Measurements from ENCODE around the gene ATL3. TPM values are rescaled to one million over a fixed set of nuclear protein-coding genes. Genes with fewer than 3 reads are reported as not detected.
"Not testable (repeated sequence)": the region's sequence is repeated elsewhere in the genome, so short reads cannot be mapped to it uniquely, and the experiment has no call there.

ATL3 gene
- total RNA-seq, 3 donors from 2014 or later (not counting 1 experiment from before 2014, with no cell fraction given), result 35.7 to 46.8 (median 41.6) TPM

DNA sequence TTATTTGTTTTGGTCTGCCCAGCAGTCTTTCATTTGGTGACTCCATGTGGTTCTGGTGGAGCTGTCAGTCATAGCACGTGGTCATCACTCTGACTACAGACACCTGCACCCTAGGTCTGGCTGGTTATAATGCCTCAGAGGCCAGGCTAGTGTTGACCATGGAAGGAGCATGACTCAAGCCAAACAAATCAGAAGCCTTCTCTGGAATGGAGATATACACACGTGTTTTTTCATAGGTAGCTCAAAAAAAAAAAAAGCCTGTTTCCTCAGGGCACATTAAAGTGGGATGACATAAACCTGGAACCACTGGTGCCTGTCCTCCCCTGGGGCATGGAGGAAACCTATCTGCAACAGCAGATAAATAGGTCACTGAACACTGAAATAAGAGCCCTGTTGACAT is 48.9 kb downstream of the ATL3 start:
- Histone ChIP-seq H3K36me3 (ENCODE audit: control insufficient read depth, insufficient read depth, low read length) (no peaks in the 10 kb centered on the region), H3K27ac (ENCODE audit: low read length) (no peak overlapping the region), H3K4me3 (ENCODE audit: low read length) (no peak overlapping the region), H3K4me1 (ENCODE audit: control insufficient read depth, insufficient read depth, low read length) (peaks cover 17% of the 10 kb centered on the region), H3K9me3 (ENCODE audit: control insufficient read depth, insufficient read depth, low read length) (no peaks in the 10 kb centered on the region), H3K27me3 (ENCODE audit: control insufficient read depth, insufficient read depth, low read length) (no peaks in the 10 kb centered on the region)
- ATAC-seq (no peak), DNase-seq (no peak)
- H3K36me3 Mint-ChIP-seq, result no peaks in the 10 kb centered on the region
- no peaks in the 10 kb centered on the region for H3K27me3 Mint-ChIP-seq (ENCODE audit: low read depth in 2 of 2)
- no peaks in the 10 kb centered on the region for H3K9me3 Mint-ChIP-seq
- peaks cover 10 to 18% of the 10 kb centered on the region in 2 donors for H3K4me1 Mint-ChIP-seq
- H3K27ac Mint-ChIP-seq, result peak overlapping the region in 1 of 2 donors; percentile 2
- intact Hi-C loops (cut with micrococcal nuclease), result no loop called here
- 58% methylated on average over 2 of the region's 2 CpGs for WGBS (ENCODE audit: insufficient coverage)
- H3K4me3 Mint-ChIP-seq, result no peak overlapping the region
- no peak for TF ChIP-seq CTCF (IDR thresholded peaks at IDR 0.05)

- Mint-ChIP-seq H3K4me1 (peaks cover 10 to 18% of the 10 kb centered on the region in 2 donors), H3K9me3 (no peaks in the 10 kb centered on the region), H3K27me3 (ENCODE audit: low read depth in 2 of 2) (no peaks in the 10 kb centered on the region), H3K4me3 (peak overlapping the region; percentile 49), H3K36me3 (no peaks in the 10 kb centered on the region), H3K27ac (peak overlapping the region; percentile 69 to 83)
- H3K27me3 ChIP-seq (ENCODE audit: control insufficient read depth, insufficient read depth, low read length), result no peaks in the 10 kb centered on the region
- DNase-seq (peak in 1 of 2 donors; percentile 19), ATAC-seq (peak in 2 of 3 donors; percentile 55 to 58)
- no peaks in the 10 kb centered on the region for H3K9me3 ChIP-seq (ENCODE audit: control insufficient read depth, insufficient read depth, low read length)
- TF ChIP-seq CTCF (IDR thresholded peaks at IDR 0.05), result no peak
- H3K4me3 ChIP-seq (ENCODE audit: low read length), result no peak overlapping the region
- peaks cover 17% of the 10 kb centered on the region for H3K4me1 ChIP-seq (ENCODE audit: control insufficient read depth, insufficient read depth, low read length)
- intact Hi-C loops (cut with micrococcal nuclease), result no loop called here
- no peaks in the 10 kb centered on the region for H3K36me3 ChIP-seq (ENCODE audit: control insufficient read depth, insufficient read depth, low read length)
- peak overlapping the region; percentile 26 for H3K27ac ChIP-seq (ENCODE audit: low read length)
- 57% methylated on average over 1 of the region's 1 CpG for WGBS (ENCODE audit: insufficient coverage)
Observed at GRCh38 chr11:63621071-63621470, 50.1 kb downstream of the ATL3 start.

GRCh38 chr11:63619967-63620366 is 51.2 kb downstream of the ATL3 start:
- Mint-ChIP-seq H3K4me1 (peaks cover 10 to 18% of the 10 kb centered on the region in 2 donors), H3K36me3 (no peaks in the 10 kb centered on the region), H3K27ac (no peak overlapping the region), H3K27me3 (ENCODE audit: low read depth in 2 of 2) (no peaks in the 10 kb centered on the region), H3K9me3 (no peaks in the 10 kb centered on the region), H3K4me3 (no peak overlapping the region)
- intact Hi-C loops (cut with micrococcal nuclease), result no loop called here
- Histone ChIP-seq H3K36me3 (ENCODE audit: control insufficient read depth, insufficient read depth, low read length) (no peaks in the 10 kb centered on the region), H3K4me1 (ENCODE audit: control insufficient read depth, insufficient read depth, low read length) (peaks cover 17% of the 10 kb centered on the region), H3K9me3 (ENCODE audit: control insufficient read depth, insufficient read depth, low read length) (no peaks in the 10 kb centered on the region), H3K27me3 (ENCODE audit: control insufficient read depth, insufficient read depth, low read length) (no peaks in the 10 kb centered on the region), H3K4me3 (ENCODE audit: low read length) (no peak overlapping the region), H3K27ac (ENCODE audit: low read length) (no peak overlapping the region)
- 83% methylated on average over 6 of the region's 6 CpGs for WGBS (ENCODE audit: insufficient coverage)
- no peak for TF ChIP-seq CTCF (IDR thresholded peaks at IDR 0.05)
- ATAC-seq, result no peak
- DNase-seq, result no peak

GRCh38 chr11:63617686-63618085 is 53.5 kb downstream of the ATL3 start:
- H3K9me3 ChIP-seq (ENCODE audit: control insufficient read depth, insufficient read depth, low read length); H3K27me3 Mint-ChIP-seq (ENCODE audit: low read depth in 2 of 2); H3K27me3 ChIP-seq (ENCODE audit: control insufficient read depth, insufficient read depth, low read length); DNase-seq; H3K4me3 ChIP-seq (ENCODE audit: low read length); ATAC-seq; H3K36me3 Mint-ChIP-seq; H3K27ac ChIP-seq (ENCODE audit: low read length); H3K36me3 ChIP-seq (ENCODE audit: control insufficient read depth, insufficient read depth, low read length); H3K4me3 Mint-ChIP-seq; H3K9me3 Mint-ChIP-seq; intact Hi-C loops (cut with micrococcal nuclease); H3K27ac Mint-ChIP-seq: not testable (repeated sequence)
- 91% methylated on average over 4 of the region's 5 CpGs for WGBS (ENCODE audit: insufficient coverage)
- H3K4me1 Mint-ChIP-seq, result peaks cover 19 to 29% of the 10 kb centered on the region in 2 donors
- peaks cover 30% of the 10 kb centered on the region for H3K4me1 ChIP-seq (ENCODE audit: control insufficient read depth, insufficient read depth, low read length)

Data from natural killer cell (primary cell).